GM19463 (cell line): ENCODE results near the gene MNAT1.
"Not testable (repeated sequence)": the region's sequence is repeated elsewhere in the genome, so short reads cannot be mapped to it uniquely, and the experiment has no call there.

ENCODE experiments used
- ATAC-seq: cut with Tn5 transposase; IDR thresholded peaks from one replicate; pipeline ENCODE4 v1.9.1; 2021; ENCODE audit warnings: mild to moderate bottlenecking, moderate library complexity; ENCODE audit not compliant: unreplicated experiment

MNAT1 gene

GRCh38 chr14:60736494-60736893 lies 1.9 kb downstream of the MNAT1 start:
- no peak for ATAC-seq

- ATAC-seq: no peak
Observed at GRCh38 chr14:60738843-60739508, 4.4 kb downstream of the MNAT1 start.

- ATAC-seq: no peak
Observed at GRCh38 chr14:60744566-60744965, 10.0 kb downstream of the MNAT1 start.

GRCh38 chr14:60753264-60754119 lies 18.9 kb downstream of the MNAT1 start:
- peak; percentile 97 for ATAC-seq

- no peak for ATAC-seq
Observed at GRCh38 chr14:60756847-60757246, 22.3 kb downstream of the MNAT1 start.

GRCh38 chr14:60757567-60758002 lies 23.0 kb downstream of the MNAT1 start:
- no peak for ATAC-seq

GRCh38 chr14:60758885-60759284 lies 24.3 kb downstream of the MNAT1 start:
- no peak for ATAC-seq

GRCh38 chr14:60760209-60760608 lies 25.6 kb downstream of the MNAT1 start:
- no peak for ATAC-seq

- ATAC-seq: no peak
Observed at GRCh38 chr14:60760644-60761364, 26.2 kb downstream of the MNAT1 start.

- ATAC-seq: no peak
Observed at GRCh38 chr14:60768602-60769001, 34.0 kb downstream of the MNAT1 start.

GRCh38 chr14:60771117-60771516 lies 36.6 kb downstream of the MNAT1 start:
- no peak for ATAC-seq

- peak; percentile 57 for ATAC-seq
Observed at GRCh38 chr14:60773558-60773957, 39.0 kb downstream of the MNAT1 start.

- no peak for ATAC-seq
Observed at GRCh38 chr14:60775296-60775695, 40.7 kb downstream of the MNAT1 start.

GRCh38 chr14:60777856-60778578 lies 43.5 kb downstream of the MNAT1 start:
- ATAC-seq: no peak

GRCh38 chr14:60779745-60780514 lies 45.4 kb downstream of the MNAT1 start:
- not testable (repeated sequence) for ATAC-seq

GRCh38 chr14:60780558-60780957 lies 46.0 kb downstream of the MNAT1 start:
- ATAC-seq: not testable (repeated sequence)

- no peak for ATAC-seq
Observed at GRCh38 chr14:60786905-60787304, 52.3 kb downstream of the MNAT1 start.

- ATAC-seq: no peak
Observed at GRCh38 chr14:60789656-60790055, 55.1 kb downstream of the MNAT1 start.

GRCh38 chr14:60790850-60791249 lies 56.3 kb downstream of the MNAT1 start:
- no peak for ATAC-seq

GRCh38 chr14:60796434-60796833 lies 61.9 kb downstream of the MNAT1 start:
- ATAC-seq: no peak
